ENCODE data around the gene TOP3B.

GRCh38 chr22:21963286-21963685 is 19.3 kb downstream of the TOP3B start:
- TF ChIP-seq, protein P1, sequence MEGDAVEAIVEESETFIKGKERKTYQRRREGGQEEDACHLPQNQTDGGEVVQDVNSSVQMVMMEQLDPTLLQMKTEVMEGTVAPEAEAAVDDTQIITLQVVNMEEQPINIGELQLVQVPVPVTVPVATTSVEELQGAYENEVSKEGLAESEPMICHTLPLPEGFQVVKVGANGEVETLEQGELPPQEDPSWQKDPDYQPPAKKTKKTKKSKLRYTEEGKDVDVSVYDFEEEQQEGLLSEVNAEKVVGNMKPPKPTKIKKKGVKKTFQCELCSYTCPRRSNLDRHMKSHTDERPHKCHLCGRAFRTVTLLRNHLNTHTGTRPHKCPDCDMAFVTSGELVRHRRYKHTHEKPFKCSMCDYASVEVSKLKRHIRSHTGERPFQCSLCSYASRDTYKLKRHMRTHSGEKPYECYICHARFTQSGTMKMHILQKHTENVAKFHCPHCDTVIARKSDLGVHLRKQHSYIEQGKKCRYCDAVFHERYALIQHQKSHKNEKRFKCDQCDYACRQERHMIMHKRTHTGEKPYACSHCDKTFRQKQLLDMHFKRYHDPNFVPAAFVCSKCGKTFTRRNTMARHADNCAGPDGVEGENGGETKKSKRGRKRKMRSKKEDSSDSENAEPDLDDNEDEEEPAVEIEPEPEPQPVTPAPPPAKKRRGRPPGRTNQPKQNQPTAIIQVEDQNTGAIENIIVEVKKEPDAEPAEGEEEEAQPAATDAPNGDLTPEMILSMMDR (IDR thresholded peaks at IDR 0.05), result no peak
- TF ChIP-seq POLR2AphosphoS5 (IDR thresholded peaks at IDR 0.05; ENCODE audit: low read depth, low read length), result no peak
- TF ChIP-seq, protein P2, sequence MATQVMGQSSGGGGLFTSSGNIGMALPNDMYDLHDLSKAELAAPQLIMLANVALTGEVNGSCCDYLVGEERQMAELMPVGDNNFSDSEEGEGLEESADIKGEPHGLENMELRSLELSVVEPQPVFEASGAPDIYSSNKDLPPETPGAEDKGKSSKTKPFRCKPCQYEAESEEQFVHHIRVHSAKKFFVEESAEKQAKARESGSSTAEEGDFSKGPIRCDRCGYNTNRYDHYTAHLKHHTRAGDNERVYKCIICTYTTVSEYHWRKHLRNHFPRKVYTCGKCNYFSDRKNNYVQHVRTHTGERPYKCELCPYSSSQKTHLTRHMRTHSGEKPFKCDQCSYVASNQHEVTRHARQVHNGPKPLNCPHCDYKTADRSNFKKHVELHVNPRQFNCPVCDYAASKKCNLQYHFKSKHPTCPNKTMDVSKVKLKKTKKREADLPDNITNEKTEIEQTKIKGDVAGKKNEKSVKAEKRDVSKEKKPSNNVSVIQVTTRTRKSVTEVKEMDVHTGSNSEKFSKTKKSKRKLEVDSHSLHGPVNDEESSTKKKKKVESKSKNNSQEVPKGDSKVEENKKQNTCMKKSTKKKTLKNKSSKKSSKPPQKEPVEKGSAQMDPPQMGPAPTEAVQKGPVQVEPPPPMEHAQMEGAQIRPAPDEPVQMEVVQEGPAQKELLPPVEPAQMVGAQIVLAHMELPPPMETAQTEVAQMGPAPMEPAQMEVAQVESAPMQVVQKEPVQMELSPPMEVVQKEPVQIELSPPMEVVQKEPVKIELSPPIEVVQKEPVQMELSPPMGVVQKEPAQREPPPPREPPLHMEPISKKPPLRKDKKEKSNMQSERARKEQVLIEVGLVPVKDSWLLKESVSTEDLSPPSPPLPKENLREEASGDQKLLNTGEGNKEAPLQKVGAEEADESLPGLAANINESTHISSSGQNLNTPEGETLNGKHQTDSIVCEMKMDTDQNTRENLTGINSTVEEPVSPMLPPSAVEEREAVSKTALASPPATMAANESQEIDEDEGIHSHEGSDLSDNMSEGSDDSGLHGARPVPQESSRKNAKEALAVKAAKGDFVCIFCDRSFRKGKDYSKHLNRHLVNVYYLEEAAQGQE (IDR thresholded peaks at IDR 0.05; ENCODE audit: insufficient read depth in 1 of 2, low read depth in 2 of 2, low read length in 1 of 2), result no peak
